Endothelial cell of umbilical vein (primary cell): Measurements from ENCODE around the gene RAC2. TPM values are rescaled to one million over a fixed set of nuclear protein-coding genes. Genes with fewer than 3 reads are reported as not detected.

Experiments
- BruUV-seq: library from RNA; stranded (reverse); fragments of 400-500 nt; replicated peaks from 2 replicates; lab custom pipeline; 2021; lab: Mats Ljungman, UMichigan
- CTCF ChIA-PET: fragments of 300-600, 350-600 bp; sonication (Branson Sonifier 250); formaldehyde crosslinking; loops from one replicate; lab custom pipeline; 2021; ENCODE audit warnings: antibody characterized with exemption, inconsistent platforms; lab: Charles Lee
- POLR2A ChIA-PET: fragments of 300-600, 350-600 bp; sonication (Branson Sonifier 250); formaldehyde crosslinking; loops from one replicate; lab custom pipeline; 2021; ENCODE audit warnings: antibody characterized with exemption, inconsistent platforms; lab: Charles Lee
- DNase-seq: peaks from one replicate; pipeline ENCODE4 v3.0.0-alpha.2; 2011; ENCODE audit warnings: low read depth, low spot score
- FAIRE-seq: peaks from 2 replicates; lab custom pipeline; 2011; peaks lifted over from hg19 to GRCh38; lab: Jason Lieb, UNC
- H2AFZ ChIP-seq: 2 replicates; pipeline ENCODE4 v1.6.0; 2012; ENCODE audit warnings: low read depth, low read length, control low read depth, inconsistent platforms
- H3K27ac ChIP-seq: 2 replicates; pipeline ENCODE4 v1.5.1; 2011; ENCODE audit warnings: low read depth, mild to moderate bottlenecking, control low read depth, low read length, moderate library complexity; ENCODE audit not compliant: insufficient read depth
- H3K27me3 ChIP-seq, 2 experiments: 2 replicates each; pipeline versions ENCODE4 v1.6.0 to v1.6.1; 2011; ENCODE audit warnings: low read length in 2 of 2, mixed read lengths in 1 of 2; ENCODE audit not compliant: control insufficient read depth in 2 of 2, insufficient read depth in 2 of 2
- H3K36me3 ChIP-seq, 2 experiments: 2 replicates in 1 of 2; 3 replicates in 1 of 2; pipeline ENCODE4 v1.5.1; 2011; ENCODE audit warnings: low read length in 2 of 2, mild to moderate bottlenecking in 1 of 2, moderate library complexity in 1 of 2; ENCODE audit not compliant: control insufficient read depth in 2 of 2, insufficient read depth in 2 of 2; ENCODE audit errors: extremely low read depth in 1 of 2
- H3K4me1 ChIP-seq: 3 replicates; pipeline ENCODE4 v1.5.1; 2011; ENCODE audit warnings: mild to moderate bottlenecking, low read length; ENCODE audit not compliant: control insufficient read depth, insufficient read depth; ENCODE audit errors: extremely low read depth
- H3K4me2 ChIP-seq: 2 replicates; pipeline ENCODE4 v1.6.1; 2011; ENCODE audit warnings: low read length, control low read depth, mixed read lengths; ENCODE audit not compliant: insufficient read depth
- H3K4me3 ChIP-seq, 3 experiments: fragments of 200-600 bp in 1 of 3; sonication (generic), shearing (Covaris generic) in 1 of 3; replicated peaks in 1 of 3; 2 replicates each; pipeline ENCODE4 v1.5.1; 2011 to 2016; ENCODE audit warnings: control low read depth in 3 of 3, low read length in 3 of 3, mild to moderate bottlenecking in 2 of 3, inconsistent platforms in 1 of 3, low read depth in 1 of 3, moderate library complexity in 1 of 3; ENCODE audit not compliant: insufficient read depth in 1 of 3
- H3K79me2 ChIP-seq: 2 replicates; pipeline ENCODE4 v1.6.0; 2012; ENCODE audit warnings: low read length, inconsistent platforms; ENCODE audit not compliant: control insufficient read depth, insufficient read depth
- H3K9ac ChIP-seq: replicated peaks from 2 replicates; pipeline ENCODE3; 2011; ENCODE audit warnings: low read length, control low read depth; ENCODE audit not compliant: insufficient read depth; ENCODE audit errors: extremely low read depth
- H3K9me1 ChIP-seq: replicated peaks from 3 replicates; pipeline ENCODE4 v1.6.0; 2011; ENCODE audit warnings: mild to moderate bottlenecking, low read length; ENCODE audit not compliant: control insufficient read depth, insufficient read depth; ENCODE audit errors: extremely low read depth
- H3K9me3 ChIP-seq: replicated peaks from 2 replicates; pipeline ENCODE4 v1.5.1; 2012; ENCODE audit warnings: low read length, inconsistent platforms; ENCODE audit not compliant: control insufficient read depth, insufficient read depth
- H4K20me1 ChIP-seq: replicated peaks from 2 replicates; pipeline ENCODE3; 2011; ENCODE audit warnings: mild to moderate bottlenecking, low read length; ENCODE audit not compliant: control insufficient read depth, insufficient read depth; ENCODE audit errors: extremely low read depth
- EZH2 ChIP-seq: IDR thresholded peaks from 2 replicates; pipeline ENCODE4 v1.6.1; 2012; ENCODE audit warnings: borderline replicate concordance, low read depth, mild to moderate bottlenecking, moderate library complexity, low read length, inconsistent platforms; ENCODE audit not compliant: severe bottlenecking
- FOS ChIP-seq: IDR thresholded peaks from 2 replicates; pipeline ENCODE4 v1.6.1; 2011; ENCODE audit warnings: mild to moderate bottlenecking, low read length, moderate library complexity, borderline replicate concordance; ENCODE audit not compliant: insufficient read depth
- GATA2 ChIP-seq: IDR thresholded peaks from 2 replicates; pipeline ENCODE4 v1.7.0; 2011; ENCODE audit warnings: low read depth, mild to moderate bottlenecking, moderate library complexity, mixed read lengths, low read length; ENCODE audit not compliant: insufficient read length, insufficient read depth
- JUN ChIP-seq: IDR thresholded peaks from 2 replicates; pipeline ENCODE4 v1.6.1; 2011; ENCODE audit warnings: borderline replicate concordance, low read depth; ENCODE audit not compliant: insufficient read length, insufficient read depth
- MAX ChIP-seq: IDR thresholded peaks from 2 replicates; pipeline ENCODE4 v1.6.1; 2011; ENCODE audit not compliant: insufficient read depth, insufficient read length
- MYC ChIP-seq: IDR thresholded peaks from one replicate; pipeline ENCODE4 v1.6.1; 2011; ENCODE audit warnings: mild to moderate bottlenecking, low read depth, low read length
- POLR2A ChIP-seq: IDR thresholded peaks from 2 replicates; pipeline ENCODE4 v1.6.1; 2012; ENCODE audit warnings: low read depth, mild to moderate bottlenecking, control low read depth, low read length
- POLR2AphosphoS5 ChIP-seq: IDR thresholded peaks from 2 replicates; pipeline ENCODE4 v1.6.1; 2012; ENCODE audit warnings: low read depth, mild to moderate bottlenecking, control low read depth, low read length, moderate library complexity; ENCODE audit not compliant: insufficient read depth
- dilution Hi-C: fragments of 300-500 bp; cut with MboI; formaldehyde crosslinking; loops from one replicate; pipeline ENCODE4 v1.15.0; 2019; ENCODE audit warnings: low sequenced_read_pairs; ENCODE audit not compliant: extremely low pct_ligation_motif_present
- intact Hi-C: fragments of 100-400 bp; cut with micrococcal nuclease; formaldehyde crosslinking; loops from one replicate; pipeline ENCODE4 v1.10.0; 2022
- polyA plus RNA-seq, 4 experiments: library from polyadenylated mRNA; depleted of rRNA in 3 of 4; stranded (reverse) in 3 of 4; unstranded in 1 of 4; fragments of >200 nt; gene quantifications; 2 replicates each; pipeline versions ENCODE4 v1.2.1 to v1.2.3, GENCODE V29; 2011 to 2012; ENCODE audit warnings: missing spikeins in 1 of 4
- total RNA-seq: library from RNA; stranded (reverse); gene quantifications from 2 replicates; pipeline ENCODE4 v1.2.3, GENCODE V29; 2021
- TF ChIP-seq, protein P1 (sequence below), 2 donors: IDR thresholded peaks; 1 replicate in 1 of 2; 2 replicates in 1 of 2; pipeline ENCODE4 v1.5.1; 2011; ENCODE audit warnings: low read length in 2 of 2, mild to moderate bottlenecking in 2 of 2, moderate library complexity in 2 of 2, control low read depth in 1 of 2, inconsistent platforms in 1 of 2, low read depth in 1 of 2; ENCODE audit not compliant: insufficient read depth in 1 of 2; ENCODE audit errors: extremely low read depth in 1 of 2

The RAC2 gene
- total and polyA plus RNA-seq, 2 donors (not counting 3 experiments of a cell fraction or from before 2014, with no cell fraction given): 122 to 181 TPM

DNA sequence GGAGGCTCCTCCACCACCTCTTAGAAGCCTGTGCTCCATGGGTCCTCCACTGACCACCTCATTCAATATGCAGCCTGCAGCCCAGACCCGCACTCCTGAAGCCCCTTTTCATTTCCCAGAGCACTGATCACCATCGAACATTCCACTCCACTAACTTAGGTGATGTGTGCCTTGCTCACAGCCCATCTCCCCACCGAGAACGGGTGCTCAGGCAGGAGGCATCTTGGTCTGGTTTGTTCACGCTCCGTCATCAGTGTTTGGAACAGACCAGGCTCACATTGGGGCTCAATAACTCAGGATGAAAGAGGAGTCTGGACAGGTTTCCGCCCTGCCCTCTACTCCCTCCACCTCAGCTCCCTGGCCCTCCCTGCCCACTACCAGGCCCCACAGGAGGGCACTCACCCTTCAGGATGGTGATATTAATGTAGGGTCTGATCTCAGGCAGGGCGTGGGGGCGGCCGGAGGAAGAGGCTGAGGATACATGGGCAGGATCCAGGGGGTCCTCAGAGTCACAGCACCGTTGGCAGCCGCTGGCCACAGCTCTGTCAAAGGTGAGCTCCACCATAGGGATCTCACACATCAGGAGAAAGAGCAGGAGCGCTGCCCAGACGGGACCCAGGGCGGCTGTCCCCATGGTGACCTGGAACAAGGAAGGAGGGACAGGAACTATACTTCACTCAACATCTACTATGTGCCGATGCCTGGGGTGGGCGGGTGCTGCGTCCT lies 59.1 kb downstream of the RAC2 start:
- TF ChIP-seq POLR2AphosphoS5: no peak
- no peak for TF ChIP-seq JUN
- TF ChIP-seq FOS: no peak
- TF ChIP-seq EZH2: no peak
- no peak for TF ChIP-seq GATA2
- TF ChIP-seq, protein P1, sequence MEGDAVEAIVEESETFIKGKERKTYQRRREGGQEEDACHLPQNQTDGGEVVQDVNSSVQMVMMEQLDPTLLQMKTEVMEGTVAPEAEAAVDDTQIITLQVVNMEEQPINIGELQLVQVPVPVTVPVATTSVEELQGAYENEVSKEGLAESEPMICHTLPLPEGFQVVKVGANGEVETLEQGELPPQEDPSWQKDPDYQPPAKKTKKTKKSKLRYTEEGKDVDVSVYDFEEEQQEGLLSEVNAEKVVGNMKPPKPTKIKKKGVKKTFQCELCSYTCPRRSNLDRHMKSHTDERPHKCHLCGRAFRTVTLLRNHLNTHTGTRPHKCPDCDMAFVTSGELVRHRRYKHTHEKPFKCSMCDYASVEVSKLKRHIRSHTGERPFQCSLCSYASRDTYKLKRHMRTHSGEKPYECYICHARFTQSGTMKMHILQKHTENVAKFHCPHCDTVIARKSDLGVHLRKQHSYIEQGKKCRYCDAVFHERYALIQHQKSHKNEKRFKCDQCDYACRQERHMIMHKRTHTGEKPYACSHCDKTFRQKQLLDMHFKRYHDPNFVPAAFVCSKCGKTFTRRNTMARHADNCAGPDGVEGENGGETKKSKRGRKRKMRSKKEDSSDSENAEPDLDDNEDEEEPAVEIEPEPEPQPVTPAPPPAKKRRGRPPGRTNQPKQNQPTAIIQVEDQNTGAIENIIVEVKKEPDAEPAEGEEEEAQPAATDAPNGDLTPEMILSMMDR (IDR thresholded peaks at IDR 0.05; ENCODE audit: extremely low read depth in 1 of 2, insufficient read depth in 1 of 2, low read depth in 1 of 2, low read length in 2 of 2): no peak
- no peak for TF ChIP-seq MYC
- TF ChIP-seq MAX: no peak
- no peak for TF ChIP-seq POLR2A
- FAIRE-seq (no peak), DNase-seq (no peak)
- ChIA-PET CTCF (interaction anchor here (1.9 kb wide), 1 partner anchor 14 kb away, joined by 5 read pairs; no protein-coding TSS in a partner anchor), POLR2A (no interaction called here)
- Histone ChIP-seq H3K4me1 (peaks cover 37% of the 10 kb centered on the region), H3K9me1 (no peaks in the 10 kb centered on the region), H3K36me3 (no peaks in the 10 kb centered on the region), H3K27ac (no peak overlapping the region), H4K20me1 (no peaks in the 10 kb centered on the region), H3K4me2 (no peak overlapping the region), H3K79me2 (no peaks in the 10 kb centered on the region), H3K27me3 (no peaks in the 10 kb centered on the region), H3K9ac (no peak overlapping the region), H3K9me3 (no peaks in the 10 kb centered on the region), H3K4me3 (no peak overlapping the region), H2AFZ (no peak overlapping the region)
- dilution Hi-C loops (no loop called here), intact Hi-C loops (no loop called here)
- no TSS peak for BruUV-seq
